GM21515 (cell line): ENCODE measurements around the gene ENGASE.

Source experiments
- ATAC-seq: cut with Tn5 transposase; IDR thresholded peaks from one replicate; pipeline ENCODE4 v1.9.1; 2021; ENCODE audit not compliant: unreplicated experiment

Gene ENGASE

GRCh38 chr17:79090443-79091225 is 16.0 kb downstream of the ENGASE start:
- no peak for ATAC-seq

DNA sequence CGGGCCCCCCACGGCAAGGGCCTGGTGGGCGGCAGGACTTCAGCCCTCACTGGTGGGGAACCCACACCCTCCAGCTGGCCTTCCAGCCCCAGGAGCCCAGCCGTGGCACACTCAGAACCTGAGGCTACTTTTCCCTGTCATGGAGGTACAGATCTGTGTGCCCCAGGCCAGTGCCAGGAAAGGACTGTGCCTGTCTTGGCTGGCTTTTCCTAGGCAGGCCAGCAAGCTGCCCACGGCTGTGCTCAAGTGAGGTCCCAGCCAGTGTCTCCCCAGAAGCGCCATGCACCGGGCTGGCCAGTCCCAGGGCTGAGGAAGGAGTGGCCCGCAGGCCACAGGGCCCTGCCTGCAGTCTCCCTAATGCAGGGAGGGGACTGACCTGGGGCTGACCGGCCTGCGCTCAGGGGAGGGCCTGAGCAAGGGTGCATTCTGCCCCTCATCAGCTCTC is 16.6 kb downstream of the ENGASE start:
- ATAC-seq, result no peak

- ATAC-seq, result no peak
Measured at GRCh38 chr17:79092567-79092966, 17.9 kb downstream of the ENGASE start.

- ATAC-seq, result no peak
Measured at GRCh38 chr17:79093270-79093669, 18.6 kb downstream of the ENGASE start.

GRCh38 chr17:79094261-79094660 is 19.6 kb downstream of the ENGASE start:
- no peak for ATAC-seq

DNA sequence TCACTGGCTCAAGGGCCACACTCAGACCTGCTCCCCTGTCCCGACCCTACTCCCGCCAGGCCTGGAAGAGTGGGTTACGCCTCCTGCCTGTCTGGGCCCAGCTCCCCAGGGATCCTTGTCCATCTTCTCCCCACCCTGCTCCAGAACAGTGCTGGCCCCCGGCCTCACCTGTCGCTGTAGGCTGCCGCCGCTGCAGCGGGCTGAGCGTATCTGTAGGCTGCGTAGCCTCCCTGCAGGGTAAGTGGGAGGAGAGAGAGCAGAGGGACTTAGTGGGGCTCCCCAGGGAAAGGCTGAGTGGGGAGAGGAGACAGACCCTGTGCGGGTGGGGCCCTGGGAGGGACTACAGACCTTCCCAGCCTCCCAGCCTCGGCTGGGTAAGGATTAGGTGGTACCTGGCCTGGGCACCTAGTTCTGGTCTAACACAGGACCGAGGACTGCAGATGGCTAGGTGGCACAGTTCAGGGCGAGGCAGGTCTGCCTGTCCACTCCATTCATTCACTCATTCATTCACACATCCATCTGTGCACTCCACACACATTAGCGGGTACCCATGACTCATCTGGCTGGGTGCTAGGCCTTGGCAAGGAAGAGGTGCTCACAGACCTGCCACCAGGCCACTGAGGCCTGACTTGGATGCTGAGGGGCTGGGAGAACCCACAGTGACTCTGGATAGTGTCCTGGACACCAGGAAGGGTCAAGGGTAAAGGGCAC is 20.9 kb downstream of the ENGASE start:
- ATAC-seq, result no peak

- ATAC-seq, result no peak
Measured at GRCh38 chr17:79096477-79096876, 21.9 kb downstream of the ENGASE start.

GRCh38 chr17:79097226-79098055 is 22.8 kb downstream of the ENGASE start:
- no peak for ATAC-seq

DNA sequence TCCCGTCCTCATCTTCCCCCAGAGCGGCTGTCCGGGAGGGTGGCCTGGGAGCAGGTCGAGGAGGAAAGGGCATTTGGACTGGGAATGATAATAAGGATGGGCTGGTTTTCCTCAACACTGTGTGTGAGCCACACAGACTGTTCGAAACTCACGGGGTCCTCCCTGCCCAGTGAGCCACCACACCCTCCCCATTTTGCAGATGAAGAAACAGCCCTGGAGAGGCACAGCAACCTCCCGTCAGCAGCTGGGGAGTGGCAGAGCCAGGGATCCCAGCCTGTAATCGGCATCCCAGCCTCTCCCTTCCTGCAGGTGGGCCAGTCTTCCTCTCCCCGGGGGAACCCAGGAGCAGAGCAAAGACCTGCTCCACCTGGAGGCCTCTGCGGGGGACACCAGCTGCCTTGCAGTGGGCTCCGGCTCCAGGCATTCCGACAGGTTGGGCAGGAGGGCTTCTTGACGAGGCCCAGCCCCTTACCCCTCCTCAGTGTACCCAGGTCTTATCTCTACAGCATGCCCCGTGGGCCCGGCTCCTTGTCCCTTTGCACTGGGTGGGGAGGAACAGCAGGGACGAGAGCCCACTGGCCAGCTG is 23.8 kb downstream of the ENGASE start:
- ATAC-seq, result no peak

DNA sequence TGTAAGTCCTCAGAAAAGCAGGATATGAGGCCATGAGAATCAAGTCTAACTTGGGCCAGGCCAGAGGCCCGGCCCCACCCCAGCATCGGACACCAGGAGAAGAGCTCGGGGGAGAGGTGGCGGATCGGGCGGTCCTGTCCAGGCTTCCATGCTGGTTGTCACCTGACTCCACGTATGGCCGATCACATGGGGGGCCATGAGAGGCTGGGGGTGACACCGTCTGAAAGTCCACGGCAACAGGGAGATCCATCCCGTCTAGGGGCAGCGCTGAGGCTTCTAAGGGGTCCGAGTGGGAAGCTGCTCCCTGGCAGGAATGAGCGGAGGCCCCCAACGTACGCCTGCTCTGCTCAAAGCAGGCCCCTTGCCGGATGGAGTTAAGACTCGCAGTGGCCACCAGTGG is 25.8 kb downstream of the ENGASE start:
- no peak for ATAC-seq

DNA sequence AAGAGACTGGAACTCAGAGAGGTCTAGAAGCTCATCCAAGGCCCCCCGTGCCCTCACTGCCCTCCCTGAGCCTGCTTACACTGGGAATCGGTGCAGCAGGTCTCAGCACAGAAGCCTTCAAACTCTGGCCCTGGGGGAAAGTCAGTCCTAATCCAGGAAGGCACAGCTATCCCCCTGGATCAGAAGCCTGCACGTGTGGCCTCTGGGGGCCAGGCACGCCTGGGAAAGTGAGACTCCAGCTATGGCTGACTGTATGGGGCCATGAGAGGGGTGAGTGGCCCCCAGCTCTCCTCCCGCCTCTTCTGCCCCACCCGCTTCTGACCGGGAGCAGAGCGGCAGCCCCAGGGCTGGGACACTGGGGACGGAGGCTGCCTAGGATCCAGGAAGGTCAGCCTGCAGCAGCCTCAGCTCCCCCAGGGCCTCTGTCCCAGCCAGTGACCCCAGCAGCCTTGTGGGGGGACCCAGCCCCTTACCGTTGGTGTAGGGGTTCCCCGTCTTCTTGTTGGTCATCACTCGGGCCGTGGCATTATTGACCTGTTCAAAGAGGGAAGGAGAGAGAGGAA is 26.6 kb downstream of the ENGASE start:
- no peak for ATAC-seq

- ATAC-seq, result no peak
Measured at GRCh38 chr17:79102214-79102613, 27.6 kb downstream of the ENGASE start.

GRCh38 chr17:79104898-79105600 is 30.4 kb downstream of the ENGASE start:
- no peak for ATAC-seq

GRCh38 chr17:79105937-79106336 is 31.3 kb downstream of the ENGASE start:
- no peak for ATAC-seq

- ATAC-seq, result no peak
Measured at GRCh38 chr17:79106958-79107357, 32.3 kb downstream of the ENGASE start.

DNA sequence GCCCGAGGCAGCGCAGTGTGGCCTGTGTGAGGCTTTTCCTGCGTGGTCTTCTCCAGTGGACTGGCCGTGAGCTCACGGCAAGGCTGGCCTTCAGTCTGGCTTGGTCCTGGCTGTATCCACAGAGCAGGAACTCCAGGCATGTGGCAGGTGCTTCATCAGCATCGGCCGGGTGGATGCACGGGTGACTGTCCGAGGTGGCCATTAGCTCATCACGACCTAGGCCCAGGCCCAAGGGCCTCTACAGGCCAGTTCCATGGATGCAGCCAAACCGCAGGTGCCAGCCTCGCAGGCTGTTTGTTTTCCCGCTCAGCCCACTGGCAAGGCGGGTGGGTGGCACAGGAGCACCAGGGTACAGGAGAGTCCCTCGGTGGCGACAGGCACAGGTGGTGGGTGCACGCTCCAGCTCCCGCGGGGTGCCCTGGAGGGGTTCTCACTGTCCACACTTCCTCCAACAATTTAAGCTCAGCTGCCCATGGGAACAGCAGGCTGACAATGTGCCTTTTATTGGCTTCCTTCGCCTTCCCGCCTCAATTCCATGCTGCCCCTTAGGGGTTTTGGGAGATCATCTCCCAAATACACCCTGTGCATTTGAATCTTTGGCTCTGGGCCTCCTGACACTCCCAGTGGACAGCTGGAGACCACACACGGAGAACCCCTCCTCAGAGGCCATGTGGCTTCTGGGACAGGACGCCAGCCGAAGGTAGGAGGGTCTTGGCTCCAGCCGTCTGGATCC is 33.0 kb downstream of the ENGASE start:
- ATAC-seq, result no peak

GRCh38 chr17:79108232-79108850 is 33.7 kb downstream of the ENGASE start:
- no peak for ATAC-seq

DNA sequence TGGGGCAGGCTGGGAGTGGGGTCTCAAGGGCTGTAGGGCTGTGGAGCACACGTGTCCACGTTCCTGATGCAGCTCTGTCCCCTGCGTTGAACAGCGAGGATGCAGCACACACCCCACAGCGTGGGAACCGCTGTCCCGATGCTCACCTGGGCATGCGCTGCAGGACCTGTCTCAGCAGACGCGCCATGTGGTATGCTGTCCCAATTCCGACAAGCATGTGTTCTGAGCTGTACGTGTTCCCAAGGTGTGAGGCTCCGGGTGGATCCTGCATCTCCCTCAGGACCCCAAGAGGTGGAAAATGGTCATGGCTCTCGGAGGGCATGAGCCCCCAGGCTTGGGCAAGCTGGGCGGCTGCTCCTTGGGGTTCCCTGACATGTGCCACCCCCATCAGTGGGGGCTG is 34.2 kb downstream of the ENGASE start:
- no peak for ATAC-seq

GRCh38 chr17:79109584-79109983 is 35.0 kb downstream of the ENGASE start:
- no peak for ATAC-seq
